Effector memory CD8-positive, alpha-beta T cell (primary cell): ENCODE data around the gene INCENP.

Experiments used
- ATAC-seq: fragments of 150-1000 bp; cut with Tn5 transposase; replicated peaks from 2 replicates; pipeline ENCODE4 v1.10.0; 2021; ENCODE audit warnings: mild to moderate bottlenecking, moderate library complexity
- DNase-seq, 3 experiments: peaks; one replicate each; pipeline ENCODE4 v3.0.0; 2021
- H3K27ac Mint-ChIP-seq, 2 donors: one replicate each; pipeline ENCODE4 v1.8.0; 2022; ENCODE audit warnings: mild to moderate bottlenecking in 2 of 2, mixed read lengths in 2 of 2, moderate library complexity in 2 of 2
- H3K27me3 Mint-ChIP-seq, 2 donors: one replicate each; pipeline ENCODE4 v1.8.0; 2022; ENCODE audit warnings: mixed read lengths in 2 of 2
- H3K36me3 Mint-ChIP-seq: one replicate; pipeline ENCODE4 v1.8.0; 2022; ENCODE audit warnings: mild to moderate bottlenecking, moderate library complexity, mixed read lengths; ENCODE audit not compliant: insufficient read depth
- H3K4me1 Mint-ChIP-seq, 2 donors: one replicate each; pipeline ENCODE4 v1.8.0; 2022; ENCODE audit warnings: low read depth in 2 of 2, mixed read lengths in 2 of 2
- H3K4me3 Mint-ChIP-seq, 2 donors: one replicate each; pipeline ENCODE4 v1.8.0; 2022; ENCODE audit warnings: mild to moderate bottlenecking in 2 of 2, mixed read lengths in 2 of 2, moderate library complexity in 2 of 2
- H3K9me3 Mint-ChIP-seq, 2 donors: one replicate each; pipeline ENCODE4 v1.8.0; 2022; ENCODE audit warnings: mixed read lengths in 2 of 2

The INCENP gene

DNA sequence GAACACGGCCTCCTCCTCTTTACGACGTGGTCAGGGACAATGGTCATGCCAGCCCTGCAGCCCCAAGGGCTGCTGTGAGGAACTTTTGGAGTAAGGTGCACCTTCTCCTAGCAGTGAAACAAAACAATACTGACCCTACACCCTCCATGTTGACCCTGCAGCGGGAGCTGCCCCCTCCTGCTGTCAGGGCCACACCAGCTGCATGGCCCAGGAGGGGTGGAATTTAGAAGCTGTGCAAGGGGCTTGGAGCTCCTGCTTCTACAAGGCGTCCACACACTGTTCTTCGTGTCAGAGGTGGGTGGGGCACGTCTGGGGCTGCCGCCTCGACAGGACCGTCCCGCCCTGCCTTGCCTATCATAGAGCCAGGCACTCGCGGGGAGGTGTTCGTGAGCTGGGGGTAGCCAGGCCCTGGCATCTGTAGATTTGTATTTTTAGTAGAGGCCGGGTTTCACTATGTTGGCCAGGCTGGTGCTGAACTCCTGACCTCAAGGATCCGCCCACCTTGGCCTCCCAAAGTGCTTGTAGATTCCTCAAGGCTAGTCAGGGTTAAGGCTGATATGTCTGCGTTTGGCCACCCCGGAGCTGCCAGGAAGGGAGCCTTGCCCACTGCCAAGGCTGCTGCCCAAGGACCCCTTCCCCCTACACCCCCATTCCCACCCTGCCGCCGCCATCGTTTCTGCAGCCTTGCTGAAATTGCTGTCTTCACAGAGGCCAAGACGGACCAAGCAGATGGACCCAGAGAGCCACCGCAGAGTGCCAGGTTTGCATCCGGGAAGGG is 15.9 kb downstream of the INCENP start:
- DNase-seq = no peak

DNA sequence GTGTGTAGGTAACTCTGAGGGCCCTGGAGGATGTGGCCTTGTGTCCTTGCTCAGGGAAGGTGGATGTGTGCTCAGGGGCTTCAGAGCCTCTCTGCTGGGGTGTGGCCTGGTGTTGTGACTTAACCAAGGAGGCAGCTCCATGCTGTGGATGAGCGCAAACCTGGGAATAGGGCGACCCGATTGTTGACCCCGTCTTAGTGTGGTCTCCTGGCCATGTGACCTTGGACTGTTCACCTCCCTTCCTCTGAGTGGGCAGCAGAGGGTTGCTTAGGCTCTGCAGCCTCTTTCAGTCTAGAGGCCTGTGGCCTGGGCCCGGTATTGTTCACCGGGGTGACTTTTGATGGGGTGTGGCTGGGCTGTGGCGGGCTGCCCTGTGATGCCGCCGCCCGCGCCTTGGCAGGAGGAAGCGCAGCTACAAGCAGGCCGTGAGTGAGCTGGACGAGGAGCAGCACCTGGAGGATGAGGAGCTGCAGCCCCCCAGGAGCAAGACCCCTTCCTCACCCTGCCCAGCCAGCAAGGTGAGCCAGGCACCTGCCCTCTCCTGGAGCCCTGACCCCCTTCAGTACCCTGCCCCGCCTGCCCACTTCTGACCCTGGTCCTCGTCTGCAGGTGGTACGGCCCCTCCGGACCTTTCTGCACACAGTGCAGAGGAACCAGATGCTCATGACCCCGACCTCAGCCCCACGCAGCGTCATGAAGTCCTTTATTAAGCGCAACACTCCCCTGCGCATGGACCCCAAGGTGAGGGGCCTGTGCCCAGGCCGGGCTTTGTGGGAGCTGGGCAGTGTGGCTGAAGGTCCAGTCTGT is 16.7 kb downstream of the INCENP start:
- H3K4me1 Mint-ChIP-seq = peaks cover 0 to 1% of the 10 kb centered on the region in 2 donors
- no peak overlapping the region for H3K4me3 Mint-ChIP-seq
- no peak for DNase-seq
- no peak for ATAC-seq
- H3K9me3 Mint-ChIP-seq = no peaks in the 10 kb centered on the region
- H3K27ac Mint-ChIP-seq = no peak overlapping the region
- H3K36me3 Mint-ChIP-seq = peaks cover 14% of the 10 kb centered on the region
- H3K27me3 Mint-ChIP-seq = no peaks in the 10 kb centered on the region

More for the DNA sequence above, 15.9 kb downstream of the INCENP start:
- no peaks in the 10 kb centered on the region for H3K27me3 Mint-ChIP-seq
- H3K36me3 Mint-ChIP-seq = peaks cover 13% of the 10 kb centered on the region
- no peak for ATAC-seq
- H3K27ac Mint-ChIP-seq = no peak overlapping the region
- no peaks in the 10 kb centered on the region for H3K9me3 Mint-ChIP-seq
- H3K4me3 Mint-ChIP-seq = no peak overlapping the region
- peaks cover 2 to 3% of the 10 kb centered on the region in 2 donors for H3K4me1 Mint-ChIP-seq

DNA sequence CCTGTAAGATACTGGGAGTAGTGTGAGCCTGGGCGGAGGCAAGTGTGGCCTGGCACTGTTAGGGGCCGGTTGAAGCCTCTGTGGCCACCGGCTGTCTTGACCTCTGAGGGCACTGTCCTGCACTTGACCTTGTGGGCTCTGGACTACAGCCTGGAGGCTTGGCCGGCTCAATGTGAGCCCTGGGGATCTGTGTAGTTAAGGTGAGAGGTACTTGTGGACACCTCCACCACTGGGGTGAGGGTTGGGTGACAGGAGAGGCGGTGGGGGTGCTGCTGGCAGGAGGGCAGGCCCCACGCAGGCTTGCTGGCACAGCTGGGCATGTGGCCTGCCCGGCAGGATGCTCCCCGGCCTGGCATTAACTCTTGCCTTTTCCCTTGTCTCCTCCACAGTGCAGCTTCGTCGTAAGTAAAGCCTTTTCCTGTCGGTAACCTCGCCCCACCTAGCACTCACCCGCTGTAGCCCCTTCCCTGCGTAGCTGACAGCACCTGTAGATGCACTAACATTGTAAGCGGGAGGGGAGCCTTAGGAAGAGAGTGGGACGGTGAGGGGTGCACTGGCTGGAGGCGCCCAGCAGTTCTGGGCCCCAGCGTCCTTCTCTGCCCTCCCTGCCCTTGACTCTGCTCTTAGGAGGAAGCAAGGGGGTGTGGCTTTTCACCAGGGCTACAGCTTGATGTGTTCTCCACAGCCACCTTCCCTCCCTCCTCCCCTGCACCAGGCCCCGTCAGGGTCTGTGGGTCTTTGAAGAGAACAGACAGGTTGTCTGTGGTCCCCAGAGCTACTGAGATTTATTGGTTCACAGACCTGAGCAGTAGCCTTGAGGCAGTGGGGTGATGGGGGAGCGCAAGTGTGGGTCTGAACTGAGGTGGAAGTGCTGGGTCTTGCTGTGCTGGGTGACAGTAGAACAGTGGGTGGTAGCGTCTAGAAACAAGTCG is 17.6 kb downstream of the INCENP start:
- no peaks in the 10 kb centered on the region for H3K9me3 Mint-ChIP-seq
- DNase-seq (no peak), ATAC-seq (no peak)
- peaks cover 19% of the 10 kb centered on the region for H3K36me3 Mint-ChIP-seq
- no peaks in the 10 kb centered on the region for H3K27me3 Mint-ChIP-seq
- H3K4me3 Mint-ChIP-seq = no peak overlapping the region
- H3K4me1 Mint-ChIP-seq = peaks cover 0 to 1% of the 10 kb centered on the region in 2 donors
- H3K27ac Mint-ChIP-seq = no peak overlapping the region

DNA sequence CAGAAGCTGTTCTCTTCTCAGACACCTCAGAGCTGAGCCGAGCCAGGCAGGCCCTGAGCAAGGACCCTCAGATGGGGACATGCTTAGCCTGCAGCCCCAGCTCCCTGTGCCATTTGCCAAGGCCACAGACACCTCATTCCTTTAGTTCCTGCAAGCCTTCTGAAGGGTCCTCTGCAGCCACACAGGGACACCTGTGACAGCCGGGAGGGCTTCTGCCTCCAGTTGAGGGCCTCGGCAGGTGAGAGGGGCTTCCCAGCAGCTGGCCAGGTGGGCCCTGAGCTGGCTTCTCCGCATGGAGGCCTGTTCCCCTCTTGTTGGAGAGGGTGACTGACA is 18.2 kb downstream of the INCENP start:
- no peak for ATAC-seq
- Mint-ChIP-seq H3K4me1 (peaks cover 0 to 1% of the 10 kb centered on the region in 2 donors), H3K27ac (peak overlapping the region in 1 of 2 donors; percentile 23), H3K4me3 (no peak overlapping the region), H3K36me3 (peaks cover 19% of the 10 kb centered on the region), H3K9me3 (no peaks in the 10 kb centered on the region), H3K27me3 (no peaks in the 10 kb centered on the region)
- DNase-seq = no peak

DNA sequence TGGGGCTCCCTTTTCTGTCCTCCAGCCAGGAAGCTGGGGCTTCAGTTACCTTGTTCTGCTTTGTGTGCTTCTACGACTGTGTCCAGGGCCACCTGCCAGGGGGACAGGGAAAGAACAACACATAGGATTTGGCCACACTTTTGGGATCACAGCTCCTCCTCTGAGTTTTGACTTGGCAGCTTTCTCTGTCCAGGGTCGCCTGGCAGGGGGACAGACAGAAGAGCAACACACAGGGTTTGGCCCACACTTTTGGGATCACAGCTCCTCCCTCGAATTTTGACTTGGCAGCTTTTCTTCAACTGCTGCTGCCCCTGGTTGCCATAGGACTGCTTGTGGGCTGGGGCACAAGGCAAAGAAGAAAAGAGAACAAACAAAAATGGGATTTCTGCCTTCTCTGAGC is 19.1 kb downstream of the INCENP start:
- Mint-ChIP-seq H3K27ac (peak overlapping the region in 1 of 2 donors; percentile 23), H3K4me3 (no peak overlapping the region), H3K9me3 (no peaks in the 10 kb centered on the region), H3K4me1 (peaks cover 0 to 1% of the 10 kb centered on the region in 2 donors), H3K27me3 (no peaks in the 10 kb centered on the region), H3K36me3 (peaks cover 19% of the 10 kb centered on the region)
- no peak for ATAC-seq
- DNase-seq = no peak

DNA sequence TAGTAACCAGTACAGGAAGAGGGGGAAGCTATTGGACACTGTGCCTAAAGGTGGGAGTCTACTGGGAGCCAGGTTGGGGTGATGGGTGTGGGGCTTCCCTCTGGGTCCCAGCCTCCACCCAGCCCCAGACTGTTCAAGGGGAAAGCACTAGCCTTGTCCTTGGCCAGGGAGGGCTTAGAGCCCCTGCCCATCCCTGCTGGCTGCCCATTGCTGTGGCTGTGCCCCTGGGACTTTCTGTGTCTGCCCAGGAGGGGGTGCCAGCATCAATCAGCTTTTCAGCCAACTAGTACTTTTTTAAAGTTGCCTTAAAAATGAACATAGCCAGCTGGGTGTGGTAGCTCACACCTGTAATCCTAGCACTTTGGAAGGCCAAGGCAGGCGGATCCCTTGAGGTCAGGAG is 19.9 kb downstream of the INCENP start:
- DNase-seq (no peak), ATAC-seq (no peak)
- Mint-ChIP-seq H3K4me3 (no peak overlapping the region), H3K4me1 (peaks cover 0 to 1% of the 10 kb centered on the region in 2 donors), H3K27me3 (no peaks in the 10 kb centered on the region), H3K36me3 (peaks cover 21% of the 10 kb centered on the region), H3K9me3 (no peaks in the 10 kb centered on the region), H3K27ac (no peak overlapping the region)

DNA sequence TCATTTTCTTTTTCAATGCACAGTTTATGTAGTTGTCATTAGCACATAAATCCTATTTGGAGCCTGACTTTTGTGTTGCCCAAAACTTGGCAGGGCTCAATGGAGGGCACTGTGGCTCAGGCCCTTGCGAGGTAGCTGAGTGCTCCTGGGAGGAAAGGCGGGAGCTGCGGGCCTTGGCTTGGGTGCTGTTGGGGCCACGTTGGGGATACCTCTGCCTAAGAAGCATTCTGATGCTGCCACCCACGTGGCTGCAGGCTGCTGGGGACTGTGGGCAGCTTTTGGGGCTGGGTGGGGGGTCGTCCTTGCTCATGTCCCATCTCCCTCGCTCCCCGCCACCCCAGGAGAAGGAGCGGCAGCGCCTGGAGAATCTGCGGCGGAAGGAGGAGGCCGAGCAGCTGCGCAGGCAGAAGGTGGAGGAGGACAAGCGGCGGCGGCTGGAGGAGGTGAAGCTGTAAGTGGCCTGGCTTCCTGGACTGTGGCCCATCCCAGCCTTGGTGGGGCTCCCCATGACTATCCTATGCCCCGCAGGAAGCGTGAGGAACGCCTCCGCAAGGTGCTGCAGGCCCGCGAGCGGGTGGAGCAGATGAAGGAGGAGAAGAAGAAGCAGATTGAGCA is 20.9 kb downstream of the INCENP start:
- Mint-ChIP-seq H3K4me3 (no peak overlapping the region), H3K9me3 (no peaks in the 10 kb centered on the region), H3K36me3 (peaks cover 25% of the 10 kb centered on the region), H3K4me1 (peaks cover 0 to 1% of the 10 kb centered on the region in 2 donors), H3K27ac (peak overlapping the region in 1 of 2 donors; percentile 73), H3K27me3 (no peaks in the 10 kb centered on the region)
- ATAC-seq (no peak), DNase-seq (no peak)

DNA sequence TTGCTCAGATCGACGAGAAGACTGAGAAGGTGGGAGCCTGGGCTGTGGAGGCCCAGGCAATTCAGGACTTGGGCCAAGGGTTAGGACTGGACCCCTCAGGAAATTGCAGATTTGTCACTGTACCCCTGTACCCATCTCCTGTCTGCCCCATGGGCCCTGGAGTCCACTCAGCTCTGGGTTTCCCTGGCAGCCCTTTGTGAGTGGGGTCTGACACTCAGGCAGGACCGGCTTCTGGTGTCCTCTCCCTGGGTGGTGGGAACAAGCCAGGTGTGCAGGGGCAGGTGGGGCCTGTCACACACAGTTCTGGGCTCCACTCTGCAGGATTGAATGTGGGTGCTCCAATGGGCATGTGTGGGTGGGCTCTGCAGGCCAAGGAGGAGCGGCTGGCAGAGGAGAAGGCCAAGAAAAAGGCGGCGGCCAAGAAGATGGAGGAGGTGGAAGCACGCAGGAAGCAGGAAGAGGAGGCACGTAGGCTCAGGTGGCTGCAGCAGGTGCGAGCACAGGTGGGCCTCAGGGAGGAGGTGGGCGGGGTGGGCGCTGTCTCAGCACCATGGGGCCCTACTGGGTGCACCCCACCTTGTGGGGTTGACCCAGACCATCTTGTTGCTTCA is 21.6 kb downstream of the INCENP start:
- Mint-ChIP-seq H3K4me1 (peaks cover 0 to 1% of the 10 kb centered on the region in 2 donors), H3K9me3 (no peaks in the 10 kb centered on the region), H3K27me3 (no peaks in the 10 kb centered on the region), H3K36me3 (peaks cover 29% of the 10 kb centered on the region), H3K4me3 (no peak overlapping the region), H3K27ac (peak overlapping the region in 1 of 2 donors; percentile 73)
- DNase-seq (no peak), ATAC-seq (no peak)

DNA sequence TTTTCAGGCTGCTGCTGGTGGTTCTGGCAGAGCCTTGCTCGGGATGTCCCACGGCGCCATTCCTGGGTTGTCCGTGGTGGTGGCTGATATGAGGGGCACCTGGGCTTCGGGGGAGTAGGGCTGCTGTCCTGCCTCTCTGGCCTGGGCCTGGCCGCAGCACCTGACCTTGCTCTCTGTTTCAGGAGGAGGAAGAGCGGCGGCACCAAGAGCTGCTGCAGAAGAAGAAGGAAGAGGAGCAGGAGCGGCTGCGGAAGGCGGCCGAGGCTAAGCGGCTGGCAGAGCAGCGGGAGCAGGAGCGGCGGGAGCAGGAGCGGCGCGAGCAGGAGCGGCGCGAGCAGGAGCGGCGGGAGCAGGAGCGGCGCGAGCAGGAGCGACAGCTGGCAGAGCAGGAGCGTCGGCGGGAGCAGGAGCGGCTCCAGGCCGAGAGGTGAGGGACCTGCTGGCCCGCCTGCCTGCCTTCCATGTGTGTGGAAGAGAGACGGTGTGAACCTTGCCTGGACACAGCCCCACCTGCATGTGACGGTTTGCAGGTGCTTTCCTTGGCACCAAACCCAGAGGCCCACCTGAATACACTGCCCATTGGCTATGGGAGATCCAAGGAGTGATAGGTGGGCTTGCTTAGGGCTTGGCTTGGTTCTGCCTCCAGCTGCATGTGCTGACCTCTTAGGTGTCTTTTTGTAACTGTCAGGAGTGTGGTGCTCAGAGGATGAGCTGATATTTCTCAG is 22.8 kb downstream of the INCENP start:
- no peaks in the 10 kb centered on the region for H3K9me3 Mint-ChIP-seq
- H3K4me3 Mint-ChIP-seq = no peak overlapping the region
- H3K27me3 Mint-ChIP-seq = no peaks in the 10 kb centered on the region
- no peak for DNase-seq
- ATAC-seq = no peak
- H3K27ac Mint-ChIP-seq = no peak overlapping the region
- H3K4me1 Mint-ChIP-seq = peaks cover 0 to 1% of the 10 kb centered on the region in 2 donors
- peaks cover 21% of the 10 kb centered on the region for H3K36me3 Mint-ChIP-seq

DNA sequence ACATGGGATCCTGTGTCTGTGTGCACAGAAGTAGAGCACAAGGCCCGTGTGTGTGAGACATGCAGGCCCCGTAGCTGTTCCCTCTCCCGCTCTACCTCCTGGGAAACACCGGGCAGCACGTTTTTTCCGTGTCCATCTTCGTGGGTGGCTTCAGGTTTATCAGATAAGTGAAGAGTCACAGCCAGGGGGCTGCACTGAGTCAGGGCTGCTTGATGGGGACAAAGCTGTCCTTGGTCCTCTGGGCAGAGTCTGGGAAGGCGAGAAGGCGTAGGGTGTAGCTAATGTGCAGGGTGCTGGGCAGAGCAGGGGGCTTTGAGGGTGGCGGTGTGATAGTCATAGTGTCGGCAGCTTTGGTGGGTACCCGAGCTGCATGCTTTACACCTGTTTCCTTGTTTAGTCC is 23.7 kb downstream of the INCENP start:
- ATAC-seq (no peak), DNase-seq (no peak)
- Mint-ChIP-seq H3K4me3 (no peak overlapping the region), H3K27me3 (no peaks in the 10 kb centered on the region), H3K36me3 (peaks cover 21% of the 10 kb centered on the region), H3K27ac (no peak overlapping the region), H3K9me3 (no peaks in the 10 kb centered on the region), H3K4me1 (peaks cover 0 to 1% of the 10 kb centered on the region in 2 donors)

DNA sequence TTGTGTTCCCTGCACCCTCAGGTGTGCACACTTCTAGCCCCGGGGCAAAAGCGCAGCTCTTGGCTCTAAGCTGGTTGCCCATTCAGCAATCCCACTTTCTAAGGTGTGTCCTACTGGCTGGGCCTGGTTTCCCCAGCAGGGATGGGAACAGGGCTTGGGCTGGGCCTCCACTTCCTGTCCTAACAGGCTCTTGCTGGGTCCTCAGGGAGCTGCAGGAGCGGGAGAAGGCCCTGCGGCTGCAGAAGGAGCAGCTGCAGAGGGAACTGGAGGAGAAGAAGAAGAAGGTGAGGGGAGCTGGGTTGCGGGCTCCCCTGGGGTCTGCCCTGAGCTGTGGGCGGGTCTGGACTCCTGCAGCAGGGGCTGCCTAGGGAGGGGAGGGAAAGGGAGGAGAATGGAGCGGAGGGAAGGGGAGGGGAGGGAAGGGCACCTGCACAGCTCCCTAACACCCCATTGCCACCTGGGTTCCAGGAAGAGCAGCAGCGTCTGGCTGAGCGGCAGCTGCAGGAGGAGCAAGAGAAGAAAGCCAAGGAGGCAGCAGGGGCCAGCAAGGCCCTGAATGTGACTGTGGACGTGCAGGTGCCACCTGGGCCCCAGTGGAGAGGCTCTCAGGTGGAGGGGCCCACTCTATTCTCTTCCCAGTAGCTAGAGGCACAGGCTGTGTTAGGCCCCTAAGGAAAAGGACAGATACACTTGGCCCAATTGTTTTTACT is 24.6 kb downstream of the INCENP start:
- Mint-ChIP-seq H3K27me3 (no peaks in the 10 kb centered on the region), H3K36me3 (peaks cover 21% of the 10 kb centered on the region), H3K4me1 (no peaks in the 10 kb centered on the region), H3K4me3 (no peak overlapping the region), H3K9me3 (no peaks in the 10 kb centered on the region), H3K27ac (no peak overlapping the region)
- ATAC-seq = no peak
- no peak for DNase-seq
